Keratinocyte (primary cell): ENCODE data around the gene VAV2. TPM values are rescaled to one million over a fixed set of nuclear protein-coding genes. Genes with fewer than 3 reads are reported as not detected.

ENCODE experiments used
- DNase-seq: peaks from one replicate; pipeline ENCODE4 v3.0.0-alpha.2; 2011; ENCODE audit warnings: low read depth, missing footprints, low spot score
- FAIRE-seq: peaks from 2 replicates; lab custom pipeline; 2011; peaks lifted over from hg19 to GRCh38; lab: Jason Lieb, UNC
- H2AFZ ChIP-seq: 2 replicates; pipeline ENCODE4 v1.6.0; 2012; ENCODE audit warnings: low read length, control low read depth, inconsistent platforms; ENCODE audit not compliant: control insufficient read depth
- H3K27ac ChIP-seq: 2 replicates; pipeline ENCODE4 v1.5.1; 2011; ENCODE audit warnings: low read length; ENCODE audit not compliant: control insufficient read depth, insufficient read depth
- H3K27me3 ChIP-seq: 3 replicates; pipeline ENCODE4 v1.6.0; 2011; ENCODE audit warnings: low read length; ENCODE audit not compliant: control insufficient read depth, insufficient read depth; ENCODE audit errors: extremely low read depth
- H3K36me3 ChIP-seq, 2 experiments: 2 replicates in 1 of 2; 3 replicates in 1 of 2; pipeline ENCODE4 v1.5.1; 2011; ENCODE audit warnings: low read length in 2 of 2, mild to moderate bottlenecking in 1 of 2; ENCODE audit not compliant: control insufficient read depth in 2 of 2, insufficient read depth in 2 of 2; ENCODE audit errors: extremely low read depth in 1 of 2
- H3K4me1 ChIP-seq: 3 replicates; pipeline ENCODE4 v1.5.1; 2011; ENCODE audit warnings: low read length; ENCODE audit not compliant: control insufficient read depth, insufficient read depth; ENCODE audit errors: extremely low read depth
- H3K4me2 ChIP-seq: 3 replicates; pipeline ENCODE4 v1.6.0; 2011; ENCODE audit warnings: low read depth, low read length; ENCODE audit not compliant: control insufficient read depth, insufficient read depth; ENCODE audit errors: extremely low read depth
- H3K4me3 ChIP-seq, 3 experiments: fragments of 200-600 bp in 1 of 3; sonication (generic) in 1 of 3; 2 replicates in 2 of 3; 3 replicates in 1 of 3; pipeline ENCODE4 v1.5.1; 2011 to 2016; ENCODE audit warnings: low read length in 3 of 3, mild to moderate bottlenecking in 3 of 3, control low read depth in 2 of 3, inconsistent platforms in 1 of 3, low read depth in 1 of 3, mixed read lengths in 1 of 3, mixed run types in 1 of 3, moderate library complexity in 1 of 3; ENCODE audit not compliant: control insufficient read depth in 2 of 3, insufficient read depth in 2 of 3; ENCODE audit errors: extremely low read depth in 1 of 3
- H3K79me2 ChIP-seq: 2 replicates; pipeline ENCODE4 v1.6.0; 2012; ENCODE audit warnings: low read length; ENCODE audit not compliant: control insufficient read depth, insufficient read depth
- H3K9ac ChIP-seq: 3 replicates; pipeline ENCODE4 v1.6.0; 2011; ENCODE audit warnings: low read length; ENCODE audit not compliant: control insufficient read depth, insufficient read depth; ENCODE audit errors: extremely low read depth
- H3K9me1 ChIP-seq: 3 replicates; pipeline ENCODE4 v1.6.0; 2011; ENCODE audit warnings: low read length; ENCODE audit not compliant: control insufficient read depth, insufficient read depth; ENCODE audit errors: extremely low read depth
- H3K9me3 ChIP-seq: 2 replicates; pipeline ENCODE4 v1.5.1; 2012; ENCODE audit warnings: low read depth, low read length; ENCODE audit not compliant: control insufficient read depth
- H4K20me1 ChIP-seq: 3 replicates; pipeline ENCODE4 v1.6.0; 2011; ENCODE audit warnings: low read length; ENCODE audit not compliant: control insufficient read depth, insufficient read depth; ENCODE audit errors: extremely low read depth
- CTCF ChIP-seq, 3 experiments: IDR thresholded peaks in 1 of 3; conservative IDR thresholded peaks in 1 of 3; optimal IDR thresholded peaks in 1 of 3; 2 replicates in 2 of 3; 3 replicates in 1 of 3; pipeline versions ENCODE3 to v1.5.1; 2011; ENCODE audit warnings: low read length in 3 of 3, mild to moderate bottlenecking in 3 of 3, moderate library complexity in 2 of 3, control low read depth in 1 of 3, inconsistent platforms in 1 of 3; ENCODE audit not compliant: insufficient read depth in 2 of 3; ENCODE audit errors: extremely low read depth in 1 of 3
- EZH2 ChIP-seq: IDR thresholded peaks from one replicate; pipeline ENCODE4 v1.6.1; 2012; ENCODE audit warnings: inconsistent platforms, mild to moderate bottlenecking, low read length, moderate library complexity
- dilution Hi-C: fragments of 300-500 bp; cut with MboI; formaldehyde crosslinking; loops from one replicate; pipeline ENCODE4 v1.7.0; 2020; ENCODE audit warnings: low sequenced_read_pairs; ENCODE audit not compliant: extremely low pct_ligation_motif_present
- polyA plus RNA-seq, 5 experiments: library from polyadenylated mRNA; depleted of rRNA in 3 of 5; stranded (reverse) in 3 of 5; stranded (forward) in 1 of 5; unstranded in 1 of 5; fragments of >200 nt; gene quantifications; 1 replicate in 1 of 5; 2 replicates in 3 of 5; 3 replicates in 1 of 5; pipeline versions ENCODE4 v1.2.1 to v1.2.3, GENCODE V29; 2011 to 2012; ENCODE audit warnings: missing spikeins in 2 of 5, low read depth in 1 of 5, low replicate concordance in 1 of 5

Gene VAV2
- polyA plus RNA-seq, 1 donor (not counting 4 experiments of a cell fraction or from before 2014, with no cell fraction given) = 16.4 TPM

DNA sequence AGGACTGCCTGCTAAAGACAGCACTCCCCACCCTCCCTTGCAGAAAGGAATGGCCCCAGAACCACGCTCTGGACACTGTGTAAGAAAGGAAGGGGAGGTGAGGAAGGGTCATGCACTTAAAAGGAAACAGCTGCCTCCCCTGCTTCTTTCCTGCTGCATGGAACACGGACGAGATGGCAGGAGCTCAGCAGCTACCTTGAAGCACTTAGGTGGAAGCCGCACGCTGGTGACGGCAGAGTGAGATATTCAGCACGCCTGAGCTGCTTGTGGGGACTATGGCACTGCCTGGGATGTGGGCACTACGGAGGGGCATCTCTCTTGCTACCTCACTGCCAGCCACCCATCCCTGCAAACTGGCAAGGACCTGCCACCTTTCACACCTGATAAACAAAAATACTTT lies 101.5 kb downstream of the VAV2 start:
- no peak for FAIRE-seq
- Histone ChIP-seq H4K20me1 (no peaks in the 10 kb centered on the region), H3K27ac (no peak overlapping the region), H3K79me2 (peaks cover 49% of the 10 kb centered on the region), H2AFZ (no peak overlapping the region), H3K36me3 (peaks cover 9 to 18% of the 10 kb centered on the region in 2 experiments), H3K4me1 (peaks cover 14% of the 10 kb centered on the region), H3K4me3 (no peak overlapping the region), H3K9ac (no peak overlapping the region), H3K27me3 (no peaks in the 10 kb centered on the region), H3K9me1 (no peaks in the 10 kb centered on the region), H3K9me3 (no peaks in the 10 kb centered on the region), H3K4me2 (no peak overlapping the region)
- no peak for DNase-seq
- dilution Hi-C loops = no loop called here
- TF ChIP-seq CTCF (optimal IDR thresholded peaks at IDR 0.05 in 1 of 3, IDR thresholded peaks at IDR 0.05 in 1 of 3, conservative IDR thresholded peaks at IDR 0.05 in 1 of 3; ENCODE audit: extremely low read depth in 1 of 3, insufficient read depth in 2 of 3, low read length in 3 of 3) (no peak), EZH2 (no peak)

- TF ChIP-seq CTCF (optimal IDR thresholded peaks at IDR 0.05 in 1 of 3, IDR thresholded peaks at IDR 0.05 in 1 of 3, conservative IDR thresholded peaks at IDR 0.05 in 1 of 3; ENCODE audit: extremely low read depth in 1 of 3, insufficient read depth in 2 of 3, low read length in 3 of 3) (no peak), EZH2 (no peak)
- Histone ChIP-seq H3K4me1 (peaks cover 14% of the 10 kb centered on the region), H3K36me3 (peaks cover 9 to 18% of the 10 kb centered on the region in 2 experiments), H2AFZ (no peak overlapping the region), H3K27me3 (no peaks in the 10 kb centered on the region), H4K20me1 (no peaks in the 10 kb centered on the region), H3K4me3 (no peak overlapping the region), H3K9me3 (no peaks in the 10 kb centered on the region), H3K9ac (no peak overlapping the region), H3K79me2 (peaks cover 55% of the 10 kb centered on the region), H3K4me2 (no peak overlapping the region), H3K9me1 (no peaks in the 10 kb centered on the region), H3K27ac (no peak overlapping the region)
- dilution Hi-C loops = no loop called here
- DNase-seq (no peak), FAIRE-seq (no peak)
These were observed 102.4 kb downstream of the VAV2 start for GRCh38 chr9:133889584-133890301.
